ENCODE results near the gene IGFBP5. TPM values are rescaled to one million over a fixed set of nuclear protein-coding genes. Genes with fewer than 3 reads are reported as not detected.

IGFBP5 gene
- total RNA-seq, 4 donors from 2014 or later: 313 to 1,402 (median 682) TPM

DNA sequence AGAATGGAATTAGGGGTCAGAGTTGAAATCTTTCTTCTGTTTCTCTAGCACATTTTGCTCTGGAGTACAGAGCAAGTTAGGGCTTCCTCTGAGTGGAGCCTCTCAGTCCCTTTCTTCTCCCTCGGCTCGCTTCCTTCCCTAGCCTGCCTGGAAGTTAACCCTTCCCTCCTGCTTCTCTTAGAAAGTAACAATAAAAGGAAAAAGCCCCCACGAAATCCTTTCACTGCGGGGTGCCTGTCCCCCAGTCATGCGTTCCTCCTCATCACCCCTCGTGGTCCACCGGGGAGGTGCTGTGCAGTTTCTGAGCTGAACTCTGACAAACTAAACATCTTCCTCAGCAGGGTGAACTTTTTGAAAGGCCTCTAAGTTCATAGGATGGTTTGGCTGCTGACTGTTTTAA, 60.2 kb downstream of the IGFBP5 start:
- Histone ChIP-seq H3K27ac (peak overlapping the region; percentile 41 to 90 (median 86)), H3K36me3 (peaks cover 0 to 6% of the 10 kb centered on the region in 2 donors), H3K4me1 (peaks cover 0 to 73% (median 10%) of the 10 kb centered on the region in 3 donors), H3K4me3 (peak overlapping the region; percentile 72 to 79), H3K27me3 (peaks cover 10% of the 10 kb centered on the region), H3K9me3 (no peaks in the 10 kb centered on the region)
- ATAC-seq: no peak
- WGBS, 2 donors (ENCODE audit: low coverage in 1 of 2): 13% methylated on average over 5 to 6 of the region's 7 CpGs
- TF ChIP-seq, protein P1, sequence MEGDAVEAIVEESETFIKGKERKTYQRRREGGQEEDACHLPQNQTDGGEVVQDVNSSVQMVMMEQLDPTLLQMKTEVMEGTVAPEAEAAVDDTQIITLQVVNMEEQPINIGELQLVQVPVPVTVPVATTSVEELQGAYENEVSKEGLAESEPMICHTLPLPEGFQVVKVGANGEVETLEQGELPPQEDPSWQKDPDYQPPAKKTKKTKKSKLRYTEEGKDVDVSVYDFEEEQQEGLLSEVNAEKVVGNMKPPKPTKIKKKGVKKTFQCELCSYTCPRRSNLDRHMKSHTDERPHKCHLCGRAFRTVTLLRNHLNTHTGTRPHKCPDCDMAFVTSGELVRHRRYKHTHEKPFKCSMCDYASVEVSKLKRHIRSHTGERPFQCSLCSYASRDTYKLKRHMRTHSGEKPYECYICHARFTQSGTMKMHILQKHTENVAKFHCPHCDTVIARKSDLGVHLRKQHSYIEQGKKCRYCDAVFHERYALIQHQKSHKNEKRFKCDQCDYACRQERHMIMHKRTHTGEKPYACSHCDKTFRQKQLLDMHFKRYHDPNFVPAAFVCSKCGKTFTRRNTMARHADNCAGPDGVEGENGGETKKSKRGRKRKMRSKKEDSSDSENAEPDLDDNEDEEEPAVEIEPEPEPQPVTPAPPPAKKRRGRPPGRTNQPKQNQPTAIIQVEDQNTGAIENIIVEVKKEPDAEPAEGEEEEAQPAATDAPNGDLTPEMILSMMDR (IDR thresholded peaks at IDR 0.05): peak in 2 of 4 experiments; percentile 10 to 15
- TF ChIP-seq POLR2AphosphoS5 (IDR thresholded peaks at IDR 0.05): no peak

DNA sequence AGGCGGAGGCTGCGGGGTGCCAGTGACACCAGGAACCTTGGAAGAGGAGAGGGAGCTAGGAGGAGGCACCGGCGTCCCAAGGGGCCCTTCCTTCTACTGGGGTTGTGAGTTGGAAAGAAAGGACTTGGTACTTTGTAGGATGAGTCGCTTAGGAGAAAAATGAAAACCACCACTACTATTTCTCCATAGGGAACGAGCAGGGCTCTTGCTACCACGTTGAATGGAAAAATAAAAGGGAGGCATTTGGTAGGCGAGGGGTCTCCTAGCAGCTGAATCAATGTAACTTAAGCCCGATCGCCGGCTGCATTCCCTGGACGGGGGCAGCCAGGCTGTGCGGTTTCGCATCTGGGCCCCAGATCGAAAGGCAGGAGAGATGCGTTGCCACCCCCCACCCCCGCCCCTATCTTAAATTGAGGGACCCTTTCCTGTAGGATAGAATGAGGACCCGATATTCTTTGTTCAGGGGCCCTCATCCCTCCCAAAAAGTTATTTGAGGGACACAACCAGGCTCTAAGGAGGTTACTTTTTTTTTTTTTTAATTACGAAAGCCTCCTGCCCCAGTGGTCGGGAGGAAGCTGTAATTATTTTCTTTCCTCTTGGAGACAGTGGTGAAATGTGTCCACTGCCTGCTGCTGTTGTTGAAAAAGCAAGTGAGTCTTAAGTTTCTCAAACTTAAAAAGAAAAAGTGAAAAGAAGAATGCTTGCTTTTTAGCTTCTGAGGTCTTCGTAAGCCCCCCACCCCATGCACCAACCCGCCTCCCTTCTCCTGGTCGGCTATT, 60.8 kb downstream of the IGFBP5 start:
- WGBS, 2 donors (ENCODE audit: low coverage in 1 of 2): 4 to 6% methylated on average over 3 to 21 of the region's 23 CpGs
- Histone ChIP-seq H3K36me3 (no peaks in the 10 kb centered on the region), H3K9me3 (no peaks in the 10 kb centered on the region), H3K27me3 (peaks cover 10% of the 10 kb centered on the region), H3K27ac (peak overlapping the region; percentile 41 to 90 (median 86)), H3K4me3 (peak overlapping the region; percentile 72 to 79), H3K4me1 (peaks cover 0 to 67% (median 10%) of the 10 kb centered on the region in 3 donors)
- TF ChIP-seq POLR2AphosphoS5 (IDR thresholded peaks at IDR 0.05): no peak
- no peak for TF ChIP-seq POLR2A (IDR thresholded peaks at IDR 0.05)
- TF ChIP-seq, protein P1 (IDR thresholded peaks at IDR 0.05): no peak
- TF ChIP-seq EP300 (IDR thresholded peaks at IDR 0.05): no peak
- ATAC-seq: no peak

DNA sequence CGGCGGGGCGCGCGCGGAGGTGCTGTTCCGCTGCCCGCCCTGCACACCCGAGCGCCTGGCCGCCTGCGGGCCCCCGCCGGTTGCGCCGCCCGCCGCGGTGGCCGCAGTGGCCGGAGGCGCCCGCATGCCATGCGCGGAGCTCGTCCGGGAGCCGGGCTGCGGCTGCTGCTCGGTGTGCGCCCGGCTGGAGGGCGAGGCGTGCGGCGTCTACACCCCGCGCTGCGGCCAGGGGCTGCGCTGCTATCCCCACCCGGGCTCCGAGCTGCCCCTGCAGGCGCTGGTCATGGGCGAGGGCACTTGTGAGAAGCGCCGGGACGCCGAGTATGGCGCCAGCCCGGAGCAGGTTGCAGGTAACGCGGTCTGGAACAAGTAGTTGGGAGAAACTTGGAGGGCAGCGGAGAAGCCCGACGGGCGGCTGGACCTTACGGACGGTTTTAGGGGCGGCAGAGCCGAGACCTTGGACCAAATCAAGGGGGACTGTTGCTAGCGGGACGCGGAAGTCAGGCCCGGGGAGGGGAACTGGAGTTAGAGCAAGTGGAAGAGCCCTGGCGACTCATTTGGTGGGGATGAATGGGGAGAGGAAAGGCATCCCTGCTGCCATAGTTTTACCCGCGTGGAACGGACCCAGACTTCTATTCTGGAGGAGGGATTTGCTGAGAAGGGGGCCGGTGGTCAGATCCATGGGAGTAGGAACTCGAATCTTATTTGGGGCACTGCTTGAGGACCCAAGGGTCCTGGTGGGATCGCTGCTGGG, 61.6 kb downstream of the IGFBP5 start:
- H3K4me3 ChIP-seq: peak overlapping the region; percentile 72 to 79
- TF ChIP-seq POLR2A (IDR thresholded peaks at IDR 0.05) (no peak), POLR2AphosphoS5 (IDR thresholded peaks at IDR 0.05) (no peak), EP300 (IDR thresholded peaks at IDR 0.05) (no peak)
- TF ChIP-seq, protein P1 (IDR thresholded peaks at IDR 0.05): peak in 2 of 4 experiments; percentile 11 to 19
- WGBS, 2 donors (ENCODE audit: low coverage in 1 of 2): 0 to 2% methylated on average over 5 to 23 of the region's 71 CpGs
- peaks cover 10% of the 10 kb centered on the region for H3K27me3 ChIP-seq
- H3K36me3 ChIP-seq: no peaks in the 10 kb centered on the region
- peak overlapping the region; percentile 41 to 90 (median 86) for H3K27ac ChIP-seq
- H3K4me1 ChIP-seq: peaks cover 0 to 60% (median 10%) of the 10 kb centered on the region in 3 donors
- H3K9me3 ChIP-seq: no peaks in the 10 kb centered on the region
- peak; percentile 32 for ATAC-seq

DNA sequence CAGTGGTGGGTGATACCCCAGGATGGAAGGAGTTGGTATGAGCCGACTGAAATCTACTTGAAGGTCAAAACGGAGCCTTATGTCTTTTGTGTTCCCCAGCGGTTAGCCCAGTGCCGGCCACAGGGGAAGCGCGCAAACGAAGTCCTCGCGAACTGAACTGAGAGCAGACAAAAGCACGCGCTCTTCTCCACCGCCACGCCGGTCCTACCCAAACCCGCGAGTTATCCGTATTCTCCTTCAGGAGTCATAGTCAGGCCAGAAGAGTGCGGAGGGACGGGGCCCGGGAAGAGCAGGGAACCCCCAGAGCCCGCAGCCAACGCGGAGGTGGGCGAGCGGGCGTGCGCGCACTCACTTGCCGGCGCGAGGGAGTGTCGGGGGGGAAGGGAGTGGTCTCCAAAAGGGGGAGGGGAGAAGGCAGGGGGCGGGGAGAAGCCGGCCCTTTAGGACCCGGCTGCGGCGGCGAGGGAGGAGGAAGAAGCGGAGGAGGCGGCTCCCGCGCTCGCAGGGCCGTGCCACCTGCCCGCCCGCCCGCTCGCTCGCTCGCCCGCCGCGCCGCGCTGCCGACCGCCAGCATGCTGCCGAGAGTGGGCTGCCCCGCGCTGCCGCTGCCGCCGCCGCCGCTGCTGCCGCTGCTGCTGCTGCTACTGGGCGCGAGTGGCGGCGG, 62.3 kb downstream of the IGFBP5 start, which contains the start of gene IGFBP2:
Gene IGFBP2 (plus strand): TSS at position 469 of the 664 bp plus-strand sequence. CDS start 104 bp downstream, at position 573.
- peak within 1 kb of the TSS; percentile 41 to 90 (median 86) for H3K27ac ChIP-seq

More for the DNA sequence above, 62.3 kb downstream of the IGFBP5 start, which contains the start of gene IGFBP2:
- peaks cover 10% of the 10 kb centered on the region for H3K27me3 ChIP-seq
- ATAC-seq: peak; percentile 41
- no peaks in the 10 kb centered on the region for H3K36me3 ChIP-seq
- no peak for TF ChIP-seq POLR2AphosphoS5 (IDR thresholded peaks at IDR 0.05)
- TF ChIP-seq EP300 (IDR thresholded peaks at IDR 0.05): no peak
- TF ChIP-seq, protein P1 (IDR thresholded peaks at IDR 0.05): peak in 1 of 4 experiments; percentile 3
- TF ChIP-seq POLR2A (IDR thresholded peaks at IDR 0.05): no peak
- WGBS, 2 donors (ENCODE audit: low coverage in 1 of 2): 1% methylated on average over 23 of the region's 70 CpGs; no CpG with 5 or more reads in 1 of the 2 donors
- H3K4me3 ChIP-seq: peak within 1 kb of the TSS; percentile 72 to 79
- no peaks in the 10 kb centered on the region for H3K9me3 ChIP-seq
- H3K4me1 ChIP-seq: peaks cover 0 to 53% (median 10%) of the 10 kb centered on the region in 3 donors

Data from gastroesophageal sphincter (tissue), 4 donors.